Right lobe of liver (tissue), 4 donors: ENCODE measurements around the gene PLPP6.

Experiments used
- POLR2A ChIP-seq: fragments of 450-650 bp; IDR thresholded peaks from one replicate; pipeline ENCODE4 v1.6.1; 2017; ENCODE audit warnings: antibody characterized with exemption, mild to moderate bottlenecking
- TF ChIP-seq, protein P1 (sequence below), 4 donors: fragments of 200-600 bp in 3 of 4; fragments of 450-650 bp in 1 of 4; IDR thresholded peaks; one replicate each; pipeline versions ENCODE4 v1.5.1 to v1.8.0; 2016 to 2022; ENCODE audit warnings: antibody characterized with exemption in 4 of 4, mild to moderate bottlenecking in 2 of 4
- donor health status: DM: no; HTN: no; CAD: no.
- donor health status: DM: no; HTN: no; CAD: no.
- donor health status: DM: no; HTN: yes; CAD: no.

DNA sequence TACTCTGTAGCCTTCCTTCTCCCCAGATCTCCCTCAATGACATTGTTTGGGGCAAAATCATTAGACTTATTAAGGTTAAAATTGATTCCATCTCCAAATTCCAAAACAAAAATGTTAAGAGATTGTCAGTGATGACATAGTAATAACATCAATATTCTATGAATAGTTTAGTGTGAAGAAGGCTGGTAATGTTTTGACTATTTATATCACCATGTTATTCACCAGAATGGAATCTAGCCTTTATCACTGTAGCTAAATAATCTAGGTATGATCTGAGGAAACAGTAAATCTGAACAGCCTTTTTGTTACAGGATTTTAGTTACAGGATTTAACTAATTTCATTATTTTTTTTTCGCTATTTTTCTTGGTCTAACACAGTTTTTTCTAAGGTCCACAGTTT lies 929 bp upstream of the PLPP6 start:
- TF ChIP-seq, protein P1, sequence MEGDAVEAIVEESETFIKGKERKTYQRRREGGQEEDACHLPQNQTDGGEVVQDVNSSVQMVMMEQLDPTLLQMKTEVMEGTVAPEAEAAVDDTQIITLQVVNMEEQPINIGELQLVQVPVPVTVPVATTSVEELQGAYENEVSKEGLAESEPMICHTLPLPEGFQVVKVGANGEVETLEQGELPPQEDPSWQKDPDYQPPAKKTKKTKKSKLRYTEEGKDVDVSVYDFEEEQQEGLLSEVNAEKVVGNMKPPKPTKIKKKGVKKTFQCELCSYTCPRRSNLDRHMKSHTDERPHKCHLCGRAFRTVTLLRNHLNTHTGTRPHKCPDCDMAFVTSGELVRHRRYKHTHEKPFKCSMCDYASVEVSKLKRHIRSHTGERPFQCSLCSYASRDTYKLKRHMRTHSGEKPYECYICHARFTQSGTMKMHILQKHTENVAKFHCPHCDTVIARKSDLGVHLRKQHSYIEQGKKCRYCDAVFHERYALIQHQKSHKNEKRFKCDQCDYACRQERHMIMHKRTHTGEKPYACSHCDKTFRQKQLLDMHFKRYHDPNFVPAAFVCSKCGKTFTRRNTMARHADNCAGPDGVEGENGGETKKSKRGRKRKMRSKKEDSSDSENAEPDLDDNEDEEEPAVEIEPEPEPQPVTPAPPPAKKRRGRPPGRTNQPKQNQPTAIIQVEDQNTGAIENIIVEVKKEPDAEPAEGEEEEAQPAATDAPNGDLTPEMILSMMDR (IDR thresholded peaks at IDR 0.05), result no peak
- TF ChIP-seq POLR2A, result no peak
